HCT116 (cell line): Measurements from ENCODE around the gene IL36A.

ENCODE experiments used
- ATF3 ChIP-seq: IDR thresholded peaks from 2 replicates; pipeline ENCODE4 v1.6.1; 2012
- CTCF ChIP-seq, 3 experiments: fragments of 200-600 bp in 1 of 3; sonication (generic) in 1 of 3; IDR thresholded peaks in 2 of 3; conservative IDR thresholded peaks in 1 of 3; 2 replicates each; pipeline ENCODE4 v1.5.1; 2012 to 2017; ENCODE audit warnings: low read depth in 2 of 3, low read length in 2 of 3, antibody characterized with exemption in 1 of 3, borderline replicate concordance in 1 of 3, control low read depth in 1 of 3, mild to moderate bottlenecking in 1 of 3, mixed read lengths in 1 of 3, mixed run types in 1 of 3, moderate library complexity in 1 of 3; ENCODE audit not compliant: insufficient read depth in 1 of 3
- EZH2phosphoT487 ChIP-seq: fragments of 200-600 bp; IDR thresholded peaks from 2 replicates; pipeline ENCODE4 v1.6.1; 2018; ENCODE audit warnings: antibody characterized with exemption, borderline replicate concordance
- JUND ChIP-seq: IDR thresholded peaks from 2 replicates; pipeline ENCODE4 v1.6.1; 2012
- POLR2A ChIP-seq: IDR thresholded peaks from 2 replicates; pipeline ENCODE4 v1.7.0; 2011; ENCODE audit warnings: borderline replicate concordance; ENCODE audit not compliant: insufficient read depth, insufficient read length; ENCODE audit errors: extremely low read depth
- POLR2AphosphoS5 ChIP-seq: IDR thresholded peaks from 2 replicates; pipeline ENCODE4 v1.6.1; 2011; ENCODE audit warnings: mild to moderate bottlenecking, low read depth, low read length, moderate library complexity
- RAD21 ChIP-seq: IDR thresholded peaks from 2 replicates; pipeline ENCODE4 v1.6.1; 2012; ENCODE audit warnings: low read depth, mild to moderate bottlenecking
- REST ChIP-seq: IDR thresholded peaks from 2 replicates; pipeline ENCODE4 v1.6.1; 2012; ENCODE audit warnings: low read depth
- TCF7L2 ChIP-seq: IDR thresholded peaks from 2 replicates; pipeline ENCODE4 v1.7.0; 2011; ENCODE audit warnings: borderline replicate concordance, inconsistent platforms; ENCODE audit not compliant: insufficient read depth, insufficient read length; ENCODE audit errors: extremely low read depth
- ZFX ChIP-seq: fragments of 450-650 bp; IDR thresholded peaks from 2 replicates; pipeline ENCODE4 v1.6.1; 2017
- ZNF274 ChIP-seq: fragments of 200-500 bp; sonication (Bioruptor generic); IDR thresholded peaks from 2 replicates; pipeline ENCODE4 v1.6.1; 2014; ENCODE audit warnings: mild to moderate bottlenecking, low read depth, low read length, inconsistent platforms
- TF ChIP-seq, protein P1 (sequence below): IDR thresholded peaks from 2 replicates; pipeline ENCODE4 v1.6.1; 2011; ENCODE audit warnings: mild to moderate bottlenecking, low read length, moderate library complexity; ENCODE audit not compliant: insufficient replicate concordance; ENCODE audit errors: extremely low read depth
- TF ChIP-seq, protein P2 (sequence below): IDR thresholded peaks from 2 replicates; pipeline ENCODE4 v1.6.1; 2012

DNA sequence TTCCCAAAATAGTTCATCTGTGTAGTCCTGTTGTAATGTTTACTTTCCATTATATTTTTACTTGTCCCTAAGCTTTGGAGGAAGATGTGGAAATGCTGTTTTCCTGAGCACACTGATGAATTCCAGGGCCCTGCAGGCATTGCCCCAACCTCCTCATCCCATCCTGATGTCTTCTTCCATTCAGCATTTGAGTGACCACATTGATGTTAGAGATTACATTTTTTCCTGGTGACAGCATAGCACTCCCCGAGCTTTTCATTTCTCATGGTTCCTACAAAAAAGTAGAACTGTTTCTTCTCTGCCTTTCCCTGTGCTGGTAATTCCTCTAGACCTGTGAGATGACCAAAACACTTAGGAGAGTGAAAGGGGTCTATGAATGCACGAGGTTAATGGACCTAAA, 4.8 kb downstream of the IL36A start:
- TF ChIP-seq POLR2AphosphoS5 (no peak), CTCF (IDR thresholded peaks at IDR 0.05 in 2 of 3, conservative IDR thresholded peaks at IDR 0.05 in 1 of 3; ENCODE audit: borderline replicate concordance in 1 of 3, insufficient read depth in 1 of 3, low read depth in 2 of 3, low read length in 2 of 3) (no peak), TCF7L2 (no peak), REST (no peak), JUND (no peak), RAD21 (no peak), POLR2A (no peak), ZFX (no peak), EZH2phosphoT487 (no peak), ZNF274 (no peak), ATF3 (no peak)
- TF ChIP-seq, protein P1, sequence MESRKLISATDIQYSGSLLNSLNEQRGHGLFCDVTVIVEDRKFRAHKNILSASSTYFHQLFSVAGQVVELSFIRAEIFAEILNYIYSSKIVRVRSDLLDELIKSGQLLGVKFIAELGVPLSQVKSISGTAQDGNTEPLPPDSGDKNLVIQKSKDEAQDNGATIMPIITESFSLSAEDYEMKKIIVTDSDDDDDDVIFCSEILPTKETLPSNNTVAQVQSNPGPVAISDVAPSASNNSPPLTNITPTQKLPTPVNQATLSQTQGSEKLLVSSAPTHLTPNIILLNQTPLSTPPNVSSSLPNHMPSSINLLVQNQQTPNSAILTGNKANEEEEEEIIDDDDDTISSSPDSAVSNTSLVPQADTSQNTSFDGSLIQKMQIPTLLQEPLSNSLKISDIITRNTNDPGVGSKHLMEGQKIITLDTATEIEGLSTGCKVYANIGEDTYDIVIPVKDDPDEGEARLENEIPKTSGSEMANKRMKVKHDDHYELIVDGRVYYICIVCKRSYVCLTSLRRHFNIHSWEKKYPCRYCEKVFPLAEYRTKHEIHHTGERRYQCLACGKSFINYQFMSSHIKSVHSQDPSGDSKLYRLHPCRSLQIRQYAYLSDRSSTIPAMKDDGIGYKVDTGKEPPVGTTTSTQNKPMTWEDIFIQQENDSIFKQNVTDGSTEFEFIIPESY = no peak
- TF ChIP-seq, protein P2, sequence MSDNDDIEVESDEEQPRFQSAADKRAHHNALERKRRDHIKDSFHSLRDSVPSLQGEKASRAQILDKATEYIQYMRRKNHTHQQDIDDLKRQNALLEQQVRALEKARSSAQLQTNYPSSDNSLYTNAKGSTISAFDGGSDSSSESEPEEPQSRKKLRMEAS = no peak
